HepG2 (cell line): Measurements from ENCODE around the gene CPVL. TPM values are rescaled to one million over a fixed set of nuclear protein-coding genes. Genes with fewer than 3 reads are reported as not detected.

ENCODE experiments used
- CHD4 ChIP-seq: fragments of 200-600 bp; sonication (generic); IDR thresholded peaks from 2 replicates; pipeline ENCODE4 v1.7.0; 2017; ENCODE audit warnings: mild to moderate bottlenecking, low read length, borderline replicate concordance
- DNMT1 ChIP-seq: sonication (generic); formaldehyde crosslinking; IDR thresholded peaks from 2 replicates; pipeline ENCODE4 v1.5.1; 2020; ENCODE audit warnings: mild to moderate bottlenecking, missing genetic modification reagents
- FOXK1 ChIP-seq: sonication (generic); formaldehyde crosslinking; IDR thresholded peaks from 2 replicates; pipeline ENCODE4 v1.4.0; 2020; ENCODE audit warnings: low read depth, missing genetic modification reagents, borderline replicate concordance
- GFI1 ChIP-seq: sonication (generic); formaldehyde crosslinking; IDR thresholded peaks from 2 replicates; pipeline ENCODE4 v1.5.0; 2020; ENCODE audit warnings: missing genetic modification reagents, mild to moderate bottlenecking, borderline replicate concordance
- ONECUT2 ChIP-seq: sonication (generic); formaldehyde crosslinking; IDR thresholded peaks from 2 replicates; pipeline ENCODE4 v1.4.0; 2020; ENCODE audit warnings: missing genetic modification reagents
- SNAI1 ChIP-seq: sonication (generic); formaldehyde crosslinking; IDR thresholded peaks from 2 replicates; pipeline ENCODE4 v1.5.0; 2020; ENCODE audit warnings: mild to moderate bottlenecking, missing genetic modification reagents, borderline replicate concordance
- SP2 ChIP-seq: sonication (generic); formaldehyde crosslinking; IDR thresholded peaks from 2 replicates; pipeline ENCODE4 v1.5.1; 2020; ENCODE audit warnings: mild to moderate bottlenecking, missing genetic modification reagents
- TBX2 ChIP-seq: sonication (generic); formaldehyde crosslinking; IDR thresholded peaks from 2 replicates; pipeline ENCODE4 v1.5.0; 2020; ENCODE audit warnings: missing genetic modification reagents, mild to moderate bottlenecking, borderline replicate concordance
- TCF7 ChIP-seq: sonication (generic); IDR thresholded peaks from 2 replicates; pipeline ENCODE4 v1.6.1; 2016; ENCODE audit warnings: antibody characterized with exemption, low read depth
- TCF7L2 ChIP-seq: IDR thresholded peaks from 2 replicates; pipeline ENCODE4 v1.6.1; 2011; ENCODE audit warnings: mild to moderate bottlenecking, low read depth, low read length, moderate library complexity
- ZFP37 ChIP-seq: sonication (generic); formaldehyde crosslinking; IDR thresholded peaks from 2 replicates; pipeline ENCODE4 v1.4.0; 2020; ENCODE audit warnings: missing genetic modification reagents, borderline replicate concordance
- ZKSCAN5 ChIP-seq: sonication (generic); formaldehyde crosslinking; IDR thresholded peaks from 2 replicates; pipeline ENCODE4 v1.5.1; 2020; ENCODE audit warnings: mild to moderate bottlenecking, missing genetic modification reagents
- ZMYM2 ChIP-seq: sonication (generic); formaldehyde crosslinking; IDR thresholded peaks from 2 replicates; pipeline ENCODE4 v1.8.0; 2022; ENCODE audit warnings: mild to moderate bottlenecking, missing genetic modification reagents
- ZNF713 ChIP-seq: sonication (generic); formaldehyde crosslinking; IDR thresholded peaks from 2 replicates; pipeline ENCODE4 v1.4.0; 2020; ENCODE audit warnings: mild to moderate bottlenecking, missing genetic modification reagents
- polyA plus RNA-seq, 8 experiments: library from polyadenylated mRNA; depleted of rRNA in 3 of 8; stranded (reverse) in 7 of 8; unstranded in 1 of 8; fragments of >200 nt; fragmentation: Illumina TruSeq in 4 of 8; extraction: Trizol in 4 of 8; gene quantifications; 2 replicates each; pipeline versions ENCODE4 v1.2.1 to v1.2.3, GENCODE V29; 2011 to 2016; ENCODE audit warnings: low read depth in 4 of 8, missing spikeins in 1 of 8, mixed read lengths in 1 of 8; ENCODE audit not compliant: insufficient read depth in 1 of 8
- total RNA-seq, 5 experiments: library from RNA; depleted of rRNA; stranded (reverse); fragments of >200 nt; fragmentation: Illumina TruSeq; extraction: Trizol; gene quantifications; 2 replicates each; pipeline ENCODE4 v1.2.3, GENCODE V29; 2016; ENCODE audit warnings: low read depth in 1 of 5
- TF ChIP-seq, protein P1 (sequence below): sonication (generic); formaldehyde crosslinking; IDR thresholded peaks from 2 replicates; pipeline ENCODE4 v1.8.1; 2023; ENCODE audit warnings: mild to moderate bottlenecking, moderate library complexity, missing genetic modification reagents
- TF ChIP-seq, protein P2 (sequence below): sonication (generic); formaldehyde crosslinking; IDR thresholded peaks from 2 replicates; pipeline ENCODE4 v1.8.1; 2023; ENCODE audit warnings: mild to moderate bottlenecking, missing genetic modification reagents, borderline replicate concordance
- TF ChIP-seq, protein P3 (sequence below): sonication (generic); formaldehyde crosslinking; IDR thresholded peaks from 2 replicates; pipeline ENCODE4 v1.4.0; 2020; ENCODE audit warnings: mild to moderate bottlenecking, missing genetic modification reagents
- TF ChIP-seq, protein P4 (sequence below): sonication (generic); formaldehyde crosslinking; IDR thresholded peaks from 2 replicates; pipeline ENCODE4 v1.5.0; 2020; ENCODE audit warnings: mild to moderate bottlenecking, missing genetic modification reagents, moderate library complexity
- TF ChIP-seq, protein P5 (sequence below), 2 experiments: sonication (generic) in 1 of 2; formaldehyde crosslinking in 1 of 2; IDR thresholded peaks; 2 replicates each; pipeline versions ENCODE4 v1.6.1 to v1.9.0; 2014 to 2022; ENCODE audit warnings: antibody characterized with exemption in 1 of 2, borderline replicate concordance in 1 of 2, inconsistent platforms in 1 of 2, low read depth in 1 of 2, missing genetic modification reagents in 1 of 2

Gene CPVL
- total and polyA plus RNA-seq, 2 of the 13 experiments (the other 11 are each of a cell fraction or from before 2014, with no cell fraction given) = 59.2 to 294 TPM

DNA sequence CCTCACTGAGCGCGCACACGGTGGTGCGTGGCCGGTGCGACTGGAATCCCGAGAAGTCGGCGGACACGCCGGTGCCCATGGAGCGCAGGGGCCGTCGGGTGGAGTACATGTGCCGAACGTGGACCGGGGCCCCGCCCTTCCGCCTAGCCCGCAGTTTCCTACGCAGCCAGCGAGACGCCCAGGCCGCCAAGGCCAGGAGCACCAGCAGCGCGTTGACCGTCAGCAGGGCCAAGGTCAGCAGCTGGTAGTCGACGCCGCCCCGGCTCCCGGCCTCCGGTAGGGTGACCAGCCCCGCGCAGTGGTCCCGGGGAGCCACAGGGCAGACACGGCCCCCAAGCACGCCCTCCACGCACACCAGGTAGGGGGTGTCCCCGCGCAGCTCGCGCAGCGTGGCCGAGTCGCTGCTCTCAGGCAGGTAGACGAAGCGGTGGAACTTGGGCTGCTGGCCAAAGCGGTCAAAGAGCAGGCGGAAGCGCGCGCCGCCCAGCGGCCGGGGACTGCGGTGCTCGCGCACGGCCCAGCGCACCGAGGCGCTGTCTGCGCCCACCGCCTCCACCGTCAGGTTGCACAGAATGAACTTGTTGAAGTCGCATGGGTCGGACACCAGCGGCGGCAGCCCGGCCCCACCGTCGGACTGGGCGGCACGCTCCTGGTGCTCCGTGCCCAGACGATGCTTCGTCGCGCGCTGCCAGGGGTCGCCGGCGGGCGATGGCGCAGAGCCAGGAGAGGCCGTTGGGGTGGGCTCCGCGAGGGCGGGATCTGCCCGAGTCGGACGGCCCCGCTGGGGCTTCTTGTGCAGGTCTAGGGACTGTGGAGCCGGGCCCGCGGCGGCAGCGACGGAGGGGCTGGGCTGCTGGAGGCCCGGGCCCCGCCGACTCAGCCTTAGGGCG lies 190.4 kb downstream of the CPVL start (continued):
- TF ChIP-seq, protein P1, sequence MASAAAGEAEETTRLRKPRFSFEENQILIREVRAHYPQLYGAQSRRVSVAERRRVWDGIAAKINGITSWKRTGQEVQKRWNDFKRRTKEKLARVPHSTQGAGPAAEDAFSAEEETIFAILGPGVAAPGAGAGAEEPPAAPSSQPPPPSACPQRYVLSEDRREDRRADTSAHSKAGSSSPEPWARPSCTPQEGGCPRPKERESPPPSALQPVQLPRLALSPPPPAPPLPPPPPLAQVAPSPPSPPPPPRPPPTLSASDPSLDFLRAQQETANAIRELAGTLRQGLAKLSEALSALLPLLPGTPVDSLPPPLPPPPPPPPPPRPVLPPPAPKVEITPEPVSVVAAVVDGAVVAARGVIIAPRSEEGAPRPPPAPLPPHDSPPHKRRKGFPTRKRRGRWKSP (CRISPR knock-in tag) = peak; percentile 100
- TF ChIP-seq, protein P2, sequence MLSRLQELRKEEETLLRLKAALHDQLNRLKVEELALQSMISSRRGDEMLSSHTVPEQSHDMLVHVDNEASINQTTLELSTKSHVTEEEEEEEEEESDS = no peak
- TF ChIP-seq, protein P3, sequence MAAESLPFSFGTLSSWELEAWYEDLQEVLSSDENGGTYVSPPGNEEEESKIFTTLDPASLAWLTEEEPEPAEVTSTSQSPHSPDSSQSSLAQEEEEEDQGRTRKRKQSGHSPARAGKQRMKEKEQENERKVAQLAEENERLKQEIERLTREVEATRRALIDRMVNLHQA (CRISPR knock-in tag) = no peak
- peak; percentile 73; the same call in 1 of the 2 replicates for TF ChIP-seq ZFP37 (CRISPR knock-in tag)
- TF ChIP-seq ZKSCAN5 = no peak
- peak; percentile 95 for TF ChIP-seq TBX2 (CRISPR knock-in tag)
- TF ChIP-seq ZNF713 = no peak
- peak; percentile 37; the same call in 1 of the 2 replicates for TF ChIP-seq FOXK1
- peak; percentile 90 for TF ChIP-seq DNMT1 (CRISPR knock-in tag)
- peak; percentile 96 for TF ChIP-seq ZMYM2 (CRISPR knock-in tag)
- no peak for TF ChIP-seq CHD4
- TF ChIP-seq, protein P4, sequence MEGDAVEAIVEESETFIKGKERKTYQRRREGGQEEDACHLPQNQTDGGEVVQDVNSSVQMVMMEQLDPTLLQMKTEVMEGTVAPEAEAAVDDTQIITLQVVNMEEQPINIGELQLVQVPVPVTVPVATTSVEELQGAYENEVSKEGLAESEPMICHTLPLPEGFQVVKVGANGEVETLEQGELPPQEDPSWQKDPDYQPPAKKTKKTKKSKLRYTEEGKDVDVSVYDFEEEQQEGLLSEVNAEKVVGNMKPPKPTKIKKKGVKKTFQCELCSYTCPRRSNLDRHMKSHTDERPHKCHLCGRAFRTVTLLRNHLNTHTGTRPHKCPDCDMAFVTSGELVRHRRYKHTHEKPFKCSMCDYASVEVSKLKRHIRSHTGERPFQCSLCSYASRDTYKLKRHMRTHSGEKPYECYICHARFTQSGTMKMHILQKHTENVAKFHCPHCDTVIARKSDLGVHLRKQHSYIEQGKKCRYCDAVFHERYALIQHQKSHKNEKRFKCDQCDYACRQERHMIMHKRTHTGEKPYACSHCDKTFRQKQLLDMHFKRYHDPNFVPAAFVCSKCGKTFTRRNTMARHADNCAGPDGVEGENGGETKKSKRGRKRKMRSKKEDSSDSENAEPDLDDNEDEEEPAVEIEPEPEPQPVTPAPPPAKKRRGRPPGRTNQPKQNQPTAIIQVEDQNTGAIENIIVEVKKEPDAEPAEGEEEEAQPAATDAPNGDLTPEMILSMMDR = peak; percentile 89
- no peak for TF ChIP-seq TCF7
- TF ChIP-seq ONECUT2 (CRISPR knock-in tag) = no peak; the same call in 1 of the 2 replicates
- TF ChIP-seq SNAI1 (CRISPR knock-in tag) = no peak
- no peak for TF ChIP-seq TCF7L2
- peak; percentile 12; the same call in 1 of the 2 replicates for TF ChIP-seq GFI1 (CRISPR knock-in tag)
- TF ChIP-seq, protein P5, sequence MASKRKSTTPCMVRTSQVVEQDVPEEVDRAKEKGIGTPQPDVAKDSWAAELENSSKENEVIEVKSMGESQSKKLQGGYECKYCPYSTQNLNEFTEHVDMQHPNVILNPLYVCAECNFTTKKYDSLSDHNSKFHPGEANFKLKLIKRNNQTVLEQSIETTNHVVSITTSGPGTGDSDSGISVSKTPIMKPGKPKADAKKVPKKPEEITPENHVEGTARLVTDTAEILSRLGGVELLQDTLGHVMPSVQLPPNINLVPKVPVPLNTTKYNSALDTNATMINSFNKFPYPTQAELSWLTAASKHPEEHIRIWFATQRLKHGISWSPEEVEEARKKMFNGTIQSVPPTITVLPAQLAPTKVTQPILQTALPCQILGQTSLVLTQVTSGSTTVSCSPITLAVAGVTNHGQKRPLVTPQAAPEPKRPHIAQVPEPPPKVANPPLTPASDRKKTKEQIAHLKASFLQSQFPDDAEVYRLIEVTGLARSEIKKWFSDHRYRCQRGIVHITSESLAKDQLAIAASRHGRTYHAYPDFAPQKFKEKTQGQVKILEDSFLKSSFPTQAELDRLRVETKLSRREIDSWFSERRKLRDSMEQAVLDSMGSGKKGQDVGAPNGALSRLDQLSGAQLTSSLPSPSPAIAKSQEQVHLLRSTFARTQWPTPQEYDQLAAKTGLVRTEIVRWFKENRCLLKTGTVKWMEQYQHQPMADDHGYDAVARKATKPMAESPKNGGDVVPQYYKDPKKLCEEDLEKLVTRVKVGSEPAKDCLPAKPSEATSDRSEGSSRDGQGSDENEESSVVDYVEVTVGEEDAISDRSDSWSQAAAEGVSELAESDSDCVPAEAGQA (IDR thresholded peaks at IDR 0.05; ENCODE audit: low read depth) = peak; percentile 54; the same call in 1 of the 2 replicates
- TF ChIP-seq, protein P5 (CRISPR knock-in tag; IDR thresholded peaks at IDR 0.05; ENCODE audit: borderline replicate concordance) = peak; percentile 76
- no peak; the same call in 1 of the 2 replicates for TF ChIP-seq SP2 (CRISPR knock-in tag)
